C4-2B (cell line): ENCODE data around the gene MACF1.

ENCODE experiments used
- CTCF ChIP-seq: fragments of 450-650 bp; conservative IDR thresholded peaks from 2 replicates; pipeline ENCODE4 v1.5.1; 2017; ENCODE audit warnings: mild to moderate bottlenecking
- ZFX ChIP-seq: fragments of 450-650 bp; IDR thresholded peaks from 2 replicates; pipeline ENCODE4 v1.6.1; 2017

- no peak for TF ChIP-seq CTCF
- no peak for TF ChIP-seq ZFX
These were observed 248.0 kb downstream of the MACF1 start for GRCh38 chr1:39452540-39452939.
